Measurements from ENCODE around the gene POLR2A. TPM values are rescaled to one million over a fixed set of nuclear protein-coding genes. Genes with fewer than 3 reads are reported as not detected.

The POLR2A gene
- total and polyA plus RNA-seq, 9 donors: 26.7 to 110 (median 84.9) TPM

- Histone ChIP-seq H3K36me3 (no peaks in the 10 kb centered on the region), H3K4me1 (ENCODE audit: insufficient read depth) (peaks cover 8% of the 10 kb centered on the region), H3K9me3 (no peaks in the 10 kb centered on the region), H3K27ac (no peak overlapping the region), H3K4me3 (no peak overlapping the region), H3K27me3 (no peaks in the 10 kb centered on the region)
- TF ChIP-seq POLR2A (IDR thresholded peaks at IDR 0.05) (no peak), CTCF (IDR thresholded peaks at IDR 0.05) (no peak), EP300 (IDR thresholded peaks at IDR 0.05) (no peak)
- DNase-seq: no peak
- WGBS, 3 donors: 83 to 89% (median 86%) methylated on average over 9 of the region's 9 CpGs
- intact Hi-C loops (cut with DNase I): no loop called here
These were observed 57.0 kb downstream of the POLR2A start for GRCh38 chr17:7541074-7541621.

GRCh38 chr17:7544911-7545310, 60.7 kb downstream of the POLR2A start:
- no peaks in the 10 kb centered on the region for H3K27me3 ChIP-seq
- H3K4me1 ChIP-seq (ENCODE audit: insufficient read depth): peaks cover 13% of the 10 kb centered on the region
- no peak for TF ChIP-seq CTCF (IDR thresholded peaks at IDR 0.05)
- no peak for TF ChIP-seq POLR2A (IDR thresholded peaks at IDR 0.05)
- TF ChIP-seq EP300 (IDR thresholded peaks at IDR 0.05): no peak
- H3K9me3 ChIP-seq: no peaks in the 10 kb centered on the region
- H3K27ac ChIP-seq: no peak overlapping the region
- intact Hi-C loops (cut with DNase I): no loop called here
- no peak for DNase-seq
- 32 to 46% (median 43%) methylated on average over 6 of the region's 6 CpGs for WGBS, 3 donors
- no peaks in the 10 kb centered on the region for H3K36me3 ChIP-seq
- H3K4me3 ChIP-seq: no peak overlapping the region

- TF ChIP-seq POLR2A (IDR thresholded peaks at IDR 0.05) (no peak), CTCF (IDR thresholded peaks at IDR 0.05) (peak in 1 of 3 donors; percentile 48), EP300 (IDR thresholded peaks at IDR 0.05) (no peak)
- WGBS, 3 donors: 1% methylated on average over 32 to 65 of the region's 65 CpGs
These were observed 64.6 kb downstream of the POLR2A start, which contains the start of gene TNFSF12 for GRCh38 chr17:7548585-7549400. Gene TNFSF12, plus strand, starts transcription at chr17:7549058. Its CDS starts 96 bp downstream, at chr17:7549154.

More at GRCh38 chr17:7548585-7549400, 64.6 kb downstream of the POLR2A start, which contains the start of gene TNFSF12:
- intact Hi-C loops (cut with DNase I): no loop called here
- peak within 1 kb of the TSS; percentile 74 to 90 for H3K27ac ChIP-seq
- H3K9me3 ChIP-seq: no peaks in the 10 kb centered on the region
- peaks cover 12% of the 10 kb centered on the region for H3K4me1 ChIP-seq (ENCODE audit: insufficient read depth)
- peak; percentile 67 to 78 (median 73) for DNase-seq
- peak within 1 kb of the TSS; percentile 80 for H3K4me3 ChIP-seq
- no peaks in the 10 kb centered on the region for H3K27me3 ChIP-seq
- no peaks in the 10 kb centered on the region for H3K36me3 ChIP-seq

Small RNAs within 50 kb of the gene (small RNA-seq; reads per million reads assigned to genes)
- not detected for gene RF00019

Other genes with a start within 250 kb of the POLR2A start
Only the 30 nearest of the 40 such genes appear.
- gene SLC2A4, start 202.6 kb upstream of the POLR2A start, total RNA-seq: 1 to 10 TPM in 6 of 7 donors, under 1 TPM in 1; 0.83 to 9.8 (median 2.3) TPM
- gene SLC2A4, start 202.6 kb upstream of the POLR2A start, polyA plus RNA-seq: 1 to 10 TPM; 3.4 to 4.1 TPM
- 1 to 10 TPM in 2 of 7 donors, under 1 TPM in 2, not detected in 3; 0.30 to 1.8 (median 0.98) TPM for gene YBX2, start 189.7 kb upstream of the POLR2A start, total RNA-seq
- under 1 TPM; 0.33 to 0.80 TPM for gene YBX2, start 189.7 kb upstream of the POLR2A start, polyA plus RNA-seq
- gene EIF5A, start 176.7 kb upstream of the POLR2A start, total RNA-seq: 100 to 1,000 TPM in 5 of 7 donors, 10 to 100 TPM in 2; 55.9 to 302 (median 229) TPM
- gene EIF5A, start 176.7 kb upstream of the POLR2A start, polyA plus RNA-seq: 100 to 1,000 TPM; 182 to 258 TPM
- 10 to 100 TPM; 53.1 to 76.5 (median 59.3) TPM for gene GPS2, start 169.0 kb upstream of the POLR2A start, total RNA-seq
- gene GPS2, start 169.0 kb upstream of the POLR2A start, polyA plus RNA-seq: 100 to 1,000 TPM in 1 of 2 donors, 10 to 100 TPM in 1; 62.2 to 103 TPM
- 10 to 100 TPM; 11.2 to 48.0 (median 41.6) TPM for gene NEURL4, start 155.0 kb upstream of the POLR2A start, total RNA-seq
- gene NEURL4, start 155.0 kb upstream of the POLR2A start, polyA plus RNA-seq: 10 to 100 TPM in 1 of 2 donors, 1 to 10 TPM in 1; 9.6 to 32.8 TPM
- 1 to 10 TPM; 1.9 to 9.4 (median 5.5) TPM for gene ACAP1, start 147.8 kb upstream of the POLR2A start, total RNA-seq
- 1 to 10 TPM; 2.2 to 5.8 TPM for gene ACAP1, start 147.8 kb upstream of the POLR2A start, polyA plus RNA-seq
- gene KCTD11, start 132.2 kb upstream of the POLR2A start, total RNA-seq: 10 to 100 TPM in 5 of 7 donors, 1 to 10 TPM in 2; 5.1 to 12.9 (median 10.5) TPM
- 10 to 100 TPM; 10.4 to 12.5 TPM for gene KCTD11, start 132.2 kb upstream of the POLR2A start, polyA plus RNA-seq
- not detected for gene TMEM95, start 129.2 kb upstream of the POLR2A start, total RNA-seq
- not detected for gene TMEM95, start 129.2 kb upstream of the POLR2A start, polyA plus RNA-seq
- gene TNK1, start 103.3 kb upstream of the POLR2A start, total RNA-seq: 1 to 10 TPM; 5.0 to 8.3 (median 6.4) TPM
- gene TNK1, start 103.3 kb upstream of the POLR2A start, polyA plus RNA-seq: 1 to 10 TPM in 1 of 2 donors, under 1 TPM in 1; 0.85 to 3.6 TPM
- gene PLSCR3, start 89.8 kb upstream of the POLR2A start, total RNA-seq: 10 to 100 TPM; 11.0 to 52.4 (median 33.8) TPM
- 10 to 100 TPM in 1 of 2 donors, 1 to 10 TPM in 1; 7.1 to 40.9 TPM for gene PLSCR3, start 89.8 kb upstream of the POLR2A start, polyA plus RNA-seq
- 100 to 1,000 TPM in 2 of 7 donors, 10 to 100 TPM in 5; 57.0 to 133 (median 85.2) TPM for gene TMEM256, start 80.3 kb upstream of the POLR2A start, total RNA-seq
- gene TMEM256, start 80.3 kb upstream of the POLR2A start, polyA plus RNA-seq: 100 to 1,000 TPM in 1 of 2 donors, 10 to 100 TPM in 1; 44.0 to 128 TPM
- gene NLGN2, start 76.5 kb upstream of the POLR2A start, total RNA-seq: 10 to 100 TPM; 11.4 to 76.2 (median 53.9) TPM
- 10 to 100 TPM; 16.9 to 30.2 TPM for gene NLGN2, start 76.5 kb upstream of the POLR2A start, polyA plus RNA-seq
- gene SPEM1, start 64.0 kb upstream of the POLR2A start, total RNA-seq: not detected
- gene SPEM1, start 64.0 kb upstream of the POLR2A start, polyA plus RNA-seq: not detected
- not detected for gene SPEM2, start 58.8 kb upstream of the POLR2A start, total RNA-seq
- not detected for gene SPEM2, start 58.8 kb upstream of the POLR2A start, polyA plus RNA-seq
- not detected for gene SPEM3, start 55.5 kb upstream of the POLR2A start, total RNA-seq
- not detected for gene SPEM3, start 55.5 kb upstream of the POLR2A start, polyA plus RNA-seq
- 1 to 10 TPM in 5 of 7 donors, under 1 TPM in 2; 0.43 to 8.3 (median 1.5) TPM for gene TMEM102, start 48.9 kb upstream of the POLR2A start, total RNA-seq
- 1 to 10 TPM in 1 of 2 donors, under 1 TPM in 1; 0.61 to 1.2 TPM for gene TMEM102, start 48.9 kb upstream of the POLR2A start, polyA plus RNA-seq
- gene FGF11, start 44.9 kb upstream of the POLR2A start, total RNA-seq: 1 to 10 TPM in 2 of 7 donors, under 1 TPM in 5; 0.10 to 4.2 (median 0.61) TPM
- gene FGF11, start 44.9 kb upstream of the POLR2A start, polyA plus RNA-seq: 1 to 10 TPM in 1 of 2 donors, under 1 TPM in 1; 0.25 to 5.1 TPM
- gene CHRNB1, start 39.3 kb upstream of the POLR2A start, total RNA-seq: 10 to 100 TPM in 2 of 7 donors, 1 to 10 TPM in 5; 3.2 to 13.5 (median 7.6) TPM
- 1 to 10 TPM; 5.9 to 7.8 TPM for gene CHRNB1, start 39.3 kb upstream of the POLR2A start, polyA plus RNA-seq
- gene ZBTB4, start 4.7 kb upstream of the POLR2A start, total RNA-seq: 100 to 1,000 TPM in 3 of 7 donors, 10 to 100 TPM in 4; 39.3 to 123 (median 85.5) TPM
- 10 to 100 TPM; 53.8 to 84.5 TPM for gene ZBTB4, start 4.7 kb upstream of the POLR2A start, polyA plus RNA-seq
- gene SLC35G6, start 2.9 kb upstream of the POLR2A start, total RNA-seq: not detected
- not detected for gene SLC35G6, start 2.9 kb upstream of the POLR2A start, polyA plus RNA-seq
- gene TNFSF12, start 64.7 kb downstream of the POLR2A start, total RNA-seq: 10 to 100 TPM; 37.3 to 78.3 (median 59.6) TPM
- 10 to 100 TPM; 26.6 to 70.1 TPM for gene TNFSF12, start 64.7 kb downstream of the POLR2A start, polyA plus RNA-seq
- gene TNFSF13, start 74.4 kb downstream of the POLR2A start, total RNA-seq: 10 to 100 TPM; 10.4 to 38.8 (median 21.7) TPM
- gene TNFSF13, start 74.4 kb downstream of the POLR2A start, polyA plus RNA-seq: 10 to 100 TPM; 16.9 to 33.1 TPM
- 10 to 100 TPM; 31.2 to 44.2 (median 42.1) TPM for gene SENP3, start 77.6 kb downstream of the POLR2A start, total RNA-seq
- gene SENP3, start 77.6 kb downstream of the POLR2A start, polyA plus RNA-seq: 100 to 1,000 TPM in 1 of 2 donors, 10 to 100 TPM in 1; 45.6 to 104 TPM
- 10 to 100 TPM in 5 of 7 donors, 1 to 10 TPM in 2; 5.2 to 72.0 (median 14.8) TPM for gene CD68, start 95.3 kb downstream of the POLR2A start, total RNA-seq
- gene CD68, start 95.3 kb downstream of the POLR2A start, polyA plus RNA-seq: 100 to 1,000 TPM in 1 of 2 donors, 10 to 100 TPM in 1; 22.2 to 132 TPM
- gene MPDU1, start 99.5 kb downstream of the POLR2A start, total RNA-seq: 10 to 100 TPM; 13.0 to 60.1 (median 19.6) TPM
- 10 to 100 TPM; 26.2 to 87.9 TPM for gene MPDU1, start 99.5 kb downstream of the POLR2A start, polyA plus RNA-seq
- gene SOX15, start 105.7 kb downstream of the POLR2A start, total RNA-seq: 10 to 100 TPM in 3 of 7 donors, 1 to 10 TPM in 4; 5.0 to 17.3 (median 9.6) TPM
- gene SOX15, start 105.7 kb downstream of the POLR2A start, polyA plus RNA-seq: 10 to 100 TPM in 1 of 2 donors, 1 to 10 TPM in 1; 2.7 to 15.8 TPM
- gene FXR2, start 130.5 kb downstream of the POLR2A start, total RNA-seq: 10 to 100 TPM; 13.8 to 32.3 (median 24.2) TPM
- 10 to 100 TPM; 26.6 to 36.1 TPM for gene FXR2, start 130.5 kb downstream of the POLR2A start, polyA plus RNA-seq
- gene SAT2, start 143.5 kb downstream of the POLR2A start, total RNA-seq: 100 to 1,000 TPM in 6 of 7 donors, 10 to 100 TPM in 1; 89.5 to 195 (median 145) TPM
- 100 to 1,000 TPM; 133 to 235 TPM for gene SAT2, start 143.5 kb downstream of the POLR2A start, polyA plus RNA-seq
- 1 to 10 TPM in 4 of 7 donors, under 1 TPM in 3; 0.69 to 1.3 (median 1.1) TPM for gene SHBG, start 145.8 kb downstream of the POLR2A start, total RNA-seq
- gene SHBG, start 145.8 kb downstream of the POLR2A start, polyA plus RNA-seq: under 1 TPM; 0.63 to 0.67 TPM
- 10 to 100 TPM in 5 of 7 donors, 1 to 10 TPM in 2; 3.6 to 74.5 (median 34.1) TPM for gene ATP1B2, start 166.6 kb downstream of the POLR2A start, total RNA-seq
- gene ATP1B2, start 166.6 kb downstream of the POLR2A start, polyA plus RNA-seq: 10 to 100 TPM; 15.3 to 35.1 TPM

Measured in ovary (tissue), 9 donors.